Activated naive CD8-positive, alpha-beta T cell treated with anti-CD3 and anti-CD28 coated beads, Interleukin-2, amount 10 ng/mL, durations not matched to agents 7 days and 5 days (primary cell): Measurements from ENCODE around the gene STX3. TPM values are rescaled to one million over a fixed set of nuclear protein-coding genes. Genes with fewer than 3 reads are reported as not detected.

ENCODE experiments used
- total RNA-seq, 2 experiments: library from RNA; stranded (reverse); gene quantifications; one replicate each; pipeline ENCODE4 v1.2.3, GENCODE V29; 2021

STX3 gene
- total RNA-seq, 2 experiments from 2014 or later, result 73.7 to 79.2 TPM

Other genes starting within 250 kb of the STX3 start
- not detected for gene OR4D9, start 243.8 kb upstream of the STX3 start, total RNA-seq
- gene OSBP, start 139.6 kb upstream of the STX3 start, total RNA-seq, result 10 to 100 TPM; 41.6 to 41.8 TPM
- gene PATL1, start 86.3 kb upstream of the STX3 start, total RNA-seq, result 10 to 100 TPM; 52.9 to 54.1 TPM
- gene OR10V1, start 41.5 kb upstream of the STX3 start, total RNA-seq, result not detected
- 10 to 100 TPM; 67.2 to 70.0 TPM for gene MRPL16, start 55.4 kb downstream of the STX3 start, total RNA-seq
- gene CBLIF, start 90.1 kb downstream of the STX3 start, total RNA-seq, result not detected
- not detected for gene TCN1, start 111.1 kb downstream of the STX3 start, total RNA-seq
- gene OOSP3, start 123.4 kb downstream of the STX3 start, total RNA-seq, result not detected
- not detected for gene OOSP1, start 183.1 kb downstream of the STX3 start, total RNA-seq
- gene OOSP4A, start 208.7 kb downstream of the STX3 start, total RNA-seq, result not detected